Measurements from ENCODE around the gene BZW2. TPM values are rescaled to one million over a fixed set of nuclear protein-coding genes. Genes with fewer than 3 reads are reported as not detected.

BZW2 gene
- total and polyA plus RNA-seq, 2 experiments from 2014 or later = 236 to 358 TPM

- peaks cover 22% of the 10 kb centered on the region for H3K4me1 ChIP-seq (ENCODE audit: low read depth)
- H3K27ac ChIP-seq = peak overlapping the region; percentile 70
- TF ChIP-seq CTCF (IDR thresholded peaks at IDR 0.05; ENCODE audit: low read depth, low read length) = no peak
- DNase-seq (ENCODE audit: low read depth in 1 of 2, low spot score in 1 of 2) = peak in 1 of 2 donors; percentile 99
- peaks cover 12% of the 10 kb centered on the region for H3K36me3 ChIP-seq
- no peaks in the 10 kb centered on the region for H3K9me3 ChIP-seq (ENCODE audit: low read depth)
- no peak overlapping the region for H3K4me3 ChIP-seq
- no peaks in the 10 kb centered on the region for H3K27me3 ChIP-seq
Observed at GRCh38 chr7:16668049-16668858, 22.3 kb downstream of the BZW2 start.

DNA sequence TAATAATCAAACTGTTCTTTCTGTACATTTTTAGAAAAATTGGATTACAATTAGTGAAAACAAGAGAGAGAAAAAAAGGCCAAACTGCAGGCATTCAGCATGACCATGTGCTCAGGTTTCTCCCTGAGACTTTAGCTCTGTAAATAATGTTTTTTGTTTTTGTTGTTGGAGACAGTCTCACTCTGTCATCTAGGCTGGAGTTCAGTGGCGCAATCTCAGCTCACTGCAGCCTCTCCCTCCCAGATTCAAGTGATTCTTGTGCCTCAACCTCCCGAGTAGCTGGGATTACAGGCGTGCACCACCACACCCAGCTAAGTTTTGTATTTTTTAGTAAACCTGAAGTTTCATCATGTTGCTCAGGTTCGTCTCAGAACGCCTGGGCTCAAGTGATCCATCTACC is 23.0 kb downstream of the BZW2 start:
- Histone ChIP-seq H3K4me3 (no peak overlapping the region), H3K4me1 (ENCODE audit: low read depth) (peaks cover 15% of the 10 kb centered on the region), H3K9me3 (ENCODE audit: low read depth) (no peaks in the 10 kb centered on the region), H3K36me3 (peaks cover 13% of the 10 kb centered on the region), H3K27me3 (no peaks in the 10 kb centered on the region), H3K27ac (peak overlapping the region; percentile 70)
- no peak for TF ChIP-seq CTCF (IDR thresholded peaks at IDR 0.05; ENCODE audit: low read depth, low read length)
- DNase-seq (ENCODE audit: low read depth in 1 of 2, low spot score in 1 of 2) = peak in 1 of 2 donors; percentile 49

DNA sequence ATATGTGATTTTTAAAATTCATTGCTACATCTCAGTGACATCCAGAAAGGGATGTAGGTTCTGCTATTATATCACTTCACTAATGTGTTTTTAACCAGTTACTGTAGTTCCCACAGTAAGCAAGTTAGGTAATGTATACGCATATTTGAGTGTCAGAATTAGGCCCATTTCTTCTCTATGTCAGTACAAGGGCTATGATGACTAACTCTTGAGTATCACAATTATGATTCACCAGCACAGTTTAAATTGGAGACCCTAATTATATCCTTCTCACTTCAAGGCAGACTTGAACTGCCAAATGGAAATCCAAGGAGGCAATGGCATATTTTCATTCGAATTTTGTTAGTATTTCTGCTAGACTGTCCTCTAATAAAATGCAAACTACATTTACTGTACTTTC is 23.6 kb downstream of the BZW2 start:
- peak in 1 of 2 donors; percentile 53 for DNase-seq (ENCODE audit: low read depth in 1 of 2, low spot score in 1 of 2)
- no peak overlapping the region for H3K27ac ChIP-seq

DNA sequence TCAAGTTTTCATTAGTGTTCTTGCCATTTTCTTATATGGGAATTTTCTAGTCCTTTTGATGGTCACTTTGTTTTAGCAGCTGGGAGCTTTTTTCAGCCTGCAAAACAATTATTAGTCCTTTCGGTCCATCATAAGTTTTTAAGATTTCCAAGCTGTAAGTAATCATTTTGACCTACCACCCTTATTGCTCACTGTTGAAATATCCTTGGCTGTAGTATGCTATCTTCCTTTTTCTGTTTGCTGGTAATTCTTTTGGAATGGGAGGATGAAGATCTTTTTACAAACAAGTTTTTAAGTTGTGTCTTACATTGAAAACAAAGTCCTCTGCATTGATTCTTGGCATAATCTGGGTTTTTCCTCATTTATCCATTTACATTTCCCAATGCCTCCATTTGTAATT is 24.0 kb downstream of the BZW2 start:
- Histone ChIP-seq H3K4me3 (no peak overlapping the region), H3K4me1 (ENCODE audit: low read depth) (peaks cover 13% of the 10 kb centered on the region), H3K27ac (peak overlapping the region; percentile 32), H3K9me3 (ENCODE audit: low read depth) (no peaks in the 10 kb centered on the region), H3K27me3 (no peaks in the 10 kb centered on the region), H3K36me3 (peaks cover 24% of the 10 kb centered on the region)
- no peak for TF ChIP-seq CTCF (IDR thresholded peaks at IDR 0.05; ENCODE audit: low read depth, low read length)
- peak in 1 of 2 donors; percentile 53 for DNase-seq (ENCODE audit: low read depth in 1 of 2, low spot score in 1 of 2)

More for the DNA sequence above, 23.6 kb downstream of the BZW2 start:
- no peak for TF ChIP-seq CTCF (IDR thresholded peaks at IDR 0.05; ENCODE audit: low read depth, low read length)
- no peak overlapping the region for H3K4me3 ChIP-seq
- no peaks in the 10 kb centered on the region for H3K27me3 ChIP-seq
- no peaks in the 10 kb centered on the region for H3K9me3 ChIP-seq (ENCODE audit: low read depth)
- H3K36me3 ChIP-seq = peaks cover 19% of the 10 kb centered on the region
- H3K4me1 ChIP-seq (ENCODE audit: low read depth) = peaks cover 13% of the 10 kb centered on the region

DNA sequence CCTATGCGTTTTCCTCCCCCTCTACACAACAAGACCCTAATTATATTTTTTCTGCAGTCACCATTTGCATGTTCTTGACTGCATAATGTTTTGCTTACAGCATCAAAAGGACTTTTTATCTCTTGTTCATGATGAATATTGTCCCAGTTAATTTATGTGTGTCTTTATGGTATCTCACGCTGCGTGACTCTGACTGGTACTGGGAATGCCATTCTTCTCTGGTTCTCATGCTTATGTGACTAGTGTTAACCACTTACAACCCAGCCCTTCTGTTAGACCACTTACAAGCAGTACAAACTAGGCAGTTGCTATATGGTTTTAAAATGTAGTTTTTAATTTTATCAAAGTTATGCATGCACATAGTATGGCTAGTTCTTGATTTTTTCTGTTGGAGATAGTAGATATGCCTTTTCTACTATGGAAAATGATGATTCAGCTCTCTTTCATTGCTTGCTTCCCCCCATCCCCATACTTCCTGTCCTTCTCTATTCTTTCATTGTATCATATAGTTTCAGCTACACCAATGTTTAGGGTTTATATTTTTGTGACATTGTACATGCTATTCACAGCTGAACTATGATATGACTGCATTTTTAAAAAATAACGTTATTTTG is 24.9 kb downstream of the BZW2 start:
- no peaks in the 10 kb centered on the region for H3K27me3 ChIP-seq
- H3K27ac ChIP-seq = peak overlapping the region; percentile 32
- H3K36me3 ChIP-seq = peaks cover 32% of the 10 kb centered on the region
- DNase-seq (ENCODE audit: low read depth in 1 of 2, low spot score in 1 of 2) = no peak
- H3K9me3 ChIP-seq (ENCODE audit: low read depth) = no peaks in the 10 kb centered on the region
- no peak for TF ChIP-seq CTCF (IDR thresholded peaks at IDR 0.05; ENCODE audit: low read depth, low read length)
- no peak overlapping the region for H3K4me3 ChIP-seq
- peaks cover 13% of the 10 kb centered on the region for H3K4me1 ChIP-seq (ENCODE audit: low read depth)

Data from cardiac muscle cell (in vitro differentiated cells and primary cell).